HG02678 (cell line): ENCODE measurements around the gene ASIC3.
A peak's percentile ranks its signal among the peaks of the same experiment; 100 is the strongest.

Experiments
- ATAC-seq: cut with Tn5 transposase; IDR thresholded peaks from one replicate; pipeline ENCODE4 v1.9.1; 2021; ENCODE audit warnings: mild to moderate bottlenecking, moderate library complexity; ENCODE audit not compliant: unreplicated experiment

The ASIC3 gene

DNA sequence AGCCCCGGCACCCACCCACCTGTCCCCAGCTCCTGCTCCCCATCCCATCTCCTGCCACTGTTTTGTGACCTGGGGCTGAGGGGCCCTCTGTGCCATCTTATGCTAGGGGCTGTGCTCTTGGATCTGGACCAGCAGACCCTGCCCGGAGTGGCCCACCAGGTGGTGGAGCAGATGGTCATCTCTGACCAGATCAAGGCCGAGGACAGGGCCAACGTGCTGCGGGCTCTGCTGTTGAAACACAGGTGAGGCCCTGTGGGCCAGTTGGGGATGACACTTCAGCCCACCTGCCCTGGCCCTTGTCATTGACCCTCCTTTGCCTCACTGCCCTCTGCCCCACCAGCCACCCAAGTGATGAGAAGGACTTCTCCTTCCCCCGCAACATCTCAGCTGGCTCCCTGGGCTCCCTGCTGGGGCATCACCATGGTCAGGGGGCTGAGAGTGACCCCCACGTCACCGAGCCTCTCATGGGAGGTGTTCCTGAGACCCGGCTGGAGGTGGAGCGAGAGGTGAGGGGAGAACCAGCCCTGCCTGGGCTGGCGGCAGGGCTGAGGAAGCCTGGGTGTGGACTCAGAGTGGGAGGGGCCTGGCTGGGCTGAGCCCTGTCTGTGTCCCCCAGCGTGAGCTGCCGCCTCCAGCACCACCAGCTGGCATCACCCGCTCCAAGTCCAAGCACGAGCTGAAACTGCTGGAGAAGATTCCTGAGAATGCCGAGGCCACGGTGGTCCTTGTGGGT is 21.7 kb downstream of the ASIC3 start:
- no peak for ATAC-seq

DNA sequence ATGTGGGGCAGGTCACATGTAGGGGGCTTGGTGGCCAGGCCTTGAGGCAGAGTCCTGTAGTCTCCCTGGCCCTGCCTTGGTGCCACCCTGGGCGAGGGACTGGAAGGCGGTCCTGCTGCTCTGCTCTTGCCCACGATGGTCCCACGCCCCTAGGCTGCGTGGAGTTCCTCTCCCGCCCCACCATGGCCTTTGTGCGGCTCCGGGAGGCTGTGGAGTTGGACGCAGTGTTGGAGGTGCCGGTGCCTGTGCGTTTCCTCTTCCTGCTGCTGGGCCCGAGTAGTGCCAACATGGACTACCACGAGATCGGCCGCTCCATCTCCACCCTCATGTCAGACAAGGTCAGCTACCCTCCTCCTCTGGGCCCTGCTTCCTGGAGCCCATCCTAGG is 22.2 kb downstream of the ASIC3 start:
- ATAC-seq: no peak

DNA sequence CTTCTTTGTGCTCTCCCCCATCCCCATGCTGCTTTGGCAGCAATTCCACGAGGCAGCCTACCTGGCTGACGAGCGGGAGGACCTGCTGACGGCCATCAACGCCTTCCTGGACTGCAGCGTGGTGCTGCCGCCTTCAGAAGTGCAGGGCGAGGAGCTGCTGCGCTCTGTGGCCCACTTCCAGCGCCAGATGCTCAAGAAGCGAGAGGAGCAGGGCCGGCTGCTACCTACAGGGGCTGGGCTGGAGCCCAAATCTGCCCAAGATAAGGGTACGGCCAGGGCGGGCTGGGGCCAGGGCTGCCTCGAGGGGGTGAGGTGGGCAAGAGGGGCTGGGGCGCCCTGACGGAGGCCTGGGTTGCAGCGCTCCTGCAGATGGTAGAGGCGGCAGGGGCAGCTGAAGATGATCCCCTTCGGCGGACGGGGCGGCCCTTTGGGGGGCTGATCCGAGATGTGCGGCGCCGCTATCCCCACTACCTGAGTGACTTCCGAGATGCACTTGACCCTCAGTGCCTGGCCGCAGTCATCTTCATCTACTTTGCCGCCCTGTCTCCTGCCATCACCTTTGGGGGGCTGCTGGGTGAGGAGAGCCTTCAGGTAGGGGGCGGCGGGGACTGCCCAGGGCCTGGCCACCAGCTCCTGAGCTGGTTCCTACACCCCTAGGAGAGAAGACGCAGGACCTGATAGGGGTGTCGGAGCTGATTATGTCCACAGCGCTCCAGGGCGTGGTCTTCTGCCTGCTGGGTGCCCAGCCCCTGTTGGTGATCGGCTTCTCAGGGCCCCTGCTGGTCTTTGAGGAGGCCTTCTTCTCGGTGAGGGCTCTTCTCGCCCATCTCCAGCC is 22.9 kb downstream of the ASIC3 start:
- ATAC-seq: no peak

DNA sequence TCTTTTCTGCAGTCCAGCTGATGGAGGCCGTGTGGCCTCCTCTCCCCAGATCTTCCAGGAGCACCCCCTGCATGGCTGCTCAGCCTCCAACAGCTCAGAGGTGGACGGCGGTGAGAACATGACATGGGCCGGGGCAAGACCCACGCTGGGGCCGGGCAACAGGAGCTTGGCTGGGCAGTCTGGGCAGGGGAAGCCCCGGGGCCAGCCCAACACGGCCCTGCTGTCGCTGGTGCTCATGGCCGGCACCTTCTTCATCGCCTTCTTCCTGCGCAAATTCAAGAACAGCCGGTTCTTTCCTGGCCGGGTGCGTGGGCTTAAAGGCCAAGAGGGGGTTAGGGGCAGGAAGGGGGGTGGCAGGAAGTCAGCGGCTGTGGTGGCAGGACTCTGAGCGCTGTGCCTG is 25.7 kb downstream of the ASIC3 start:
- ATAC-seq: no peak

DNA sequence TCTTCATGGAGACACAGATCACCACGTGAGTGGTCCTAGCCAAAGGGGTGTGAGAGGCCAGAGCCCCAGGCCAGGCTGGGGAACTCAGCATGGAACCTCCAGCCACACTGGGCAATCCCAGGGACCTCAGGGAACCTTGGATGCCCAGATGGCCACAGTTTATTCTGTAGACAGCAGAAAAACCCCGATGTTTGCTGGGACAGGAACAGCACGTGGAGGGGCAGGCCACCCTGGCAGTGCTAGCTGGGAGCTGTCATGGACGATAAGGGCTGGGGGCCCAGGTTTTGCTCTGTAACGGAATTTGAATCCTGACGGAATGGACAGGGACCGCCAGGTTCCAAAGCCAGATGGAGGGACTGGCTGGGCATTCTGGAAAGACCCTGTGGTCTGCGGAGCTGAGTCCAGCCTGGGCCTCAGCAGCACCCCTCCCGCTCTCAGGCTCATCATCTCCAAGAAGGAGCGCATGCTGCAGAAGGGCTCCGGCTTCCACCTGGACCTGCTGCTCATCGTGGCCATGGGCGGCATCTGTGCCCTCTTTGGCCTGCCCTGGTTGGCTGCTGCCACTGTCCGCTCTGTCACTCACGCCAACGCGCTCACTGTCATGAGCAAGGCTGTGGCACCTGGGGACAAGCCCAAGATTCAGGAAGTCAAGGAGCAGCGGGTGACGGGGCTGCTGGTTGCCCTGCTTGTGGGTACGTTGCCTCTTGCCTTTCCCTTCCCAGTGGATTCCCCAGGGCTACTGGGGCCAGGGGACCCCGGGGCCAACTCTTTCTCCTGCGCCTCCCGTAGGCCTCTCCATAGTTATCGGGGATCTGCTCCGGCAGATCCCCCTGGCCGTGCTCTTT is 26.7 kb downstream of the ASIC3 start:
- no peak for ATAC-seq

DNA sequence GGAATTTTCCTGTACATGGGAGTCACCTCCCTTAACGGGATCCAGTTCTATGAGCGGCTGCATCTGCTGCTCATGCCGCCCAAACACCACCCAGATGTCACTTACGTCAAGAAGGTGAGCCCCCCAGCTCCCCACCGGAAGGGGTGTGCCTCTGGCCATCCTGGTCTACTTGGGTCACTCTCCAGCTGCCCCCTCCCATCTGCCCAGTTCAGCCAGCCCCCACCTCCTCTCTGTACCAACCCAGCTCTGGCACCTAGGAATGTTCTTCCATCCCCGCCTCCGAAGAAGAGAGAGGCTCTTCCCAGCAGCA is 27.3 kb downstream of the ASIC3 start:
- no peak for ATAC-seq

DNA sequence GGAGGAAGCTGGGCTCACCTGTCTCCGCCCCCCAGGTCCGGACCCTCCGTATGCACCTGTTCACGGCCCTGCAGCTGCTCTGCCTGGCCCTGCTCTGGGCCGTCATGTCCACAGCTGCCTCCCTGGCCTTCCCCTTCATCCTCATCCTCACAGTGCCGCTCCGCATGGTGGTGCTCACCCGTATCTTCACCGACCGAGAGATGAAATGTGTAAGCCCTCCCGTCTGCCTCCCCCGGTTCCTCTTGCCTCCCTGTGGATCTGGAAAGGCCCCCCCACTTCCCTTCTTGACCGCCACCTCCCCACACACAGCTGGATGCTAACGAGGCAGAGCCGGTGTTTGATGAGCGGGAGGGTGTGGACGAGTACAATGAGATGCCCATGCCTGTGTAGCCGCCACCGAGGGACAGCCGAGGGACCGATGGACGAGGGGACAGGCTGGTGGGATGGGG is 27.7 kb downstream of the ASIC3 start:
- no peak for ATAC-seq

DNA sequence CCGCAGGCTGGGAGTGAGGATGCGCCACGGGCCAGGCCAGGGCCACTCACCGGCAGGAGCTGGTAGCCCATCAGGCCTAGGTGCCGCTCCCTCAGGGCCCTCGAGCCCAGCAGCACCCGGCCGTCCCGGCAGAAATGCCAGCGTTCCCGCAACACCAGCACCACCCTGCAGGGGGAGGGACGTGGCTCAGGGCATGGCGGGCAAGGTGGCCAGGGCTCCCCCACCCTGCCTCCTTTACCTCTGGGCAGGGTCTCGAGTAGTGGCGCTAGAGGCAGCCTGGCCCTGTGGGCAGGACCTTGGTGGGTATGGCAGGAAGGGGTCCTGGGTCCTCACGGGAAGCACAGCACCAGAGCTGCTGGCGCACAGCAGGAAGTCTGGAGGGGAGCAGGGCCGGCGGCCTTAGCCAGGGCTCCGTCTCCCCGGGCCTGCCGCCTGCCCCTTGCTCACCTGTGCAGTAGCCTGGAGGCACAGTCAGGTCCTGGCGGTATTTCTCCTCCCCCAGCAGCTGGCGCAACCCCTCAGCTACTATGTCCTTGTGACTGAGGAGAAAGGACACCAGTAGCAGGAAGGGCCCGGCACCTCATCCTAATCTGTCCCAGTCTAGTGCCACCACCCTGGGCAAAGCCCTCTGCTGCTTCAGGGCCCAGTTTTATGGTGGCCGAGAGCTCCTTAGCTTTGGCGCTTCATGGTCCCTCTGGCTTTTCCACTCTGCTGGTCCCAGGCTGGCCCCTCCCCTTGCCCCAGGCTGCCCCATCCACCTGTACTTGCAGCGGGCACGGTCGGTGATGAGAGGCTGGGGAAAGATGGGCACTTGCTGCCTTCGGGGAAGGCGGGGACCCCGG is 28.8 kb downstream of the ASIC3 start:
- no peak for ATAC-seq

DNA sequence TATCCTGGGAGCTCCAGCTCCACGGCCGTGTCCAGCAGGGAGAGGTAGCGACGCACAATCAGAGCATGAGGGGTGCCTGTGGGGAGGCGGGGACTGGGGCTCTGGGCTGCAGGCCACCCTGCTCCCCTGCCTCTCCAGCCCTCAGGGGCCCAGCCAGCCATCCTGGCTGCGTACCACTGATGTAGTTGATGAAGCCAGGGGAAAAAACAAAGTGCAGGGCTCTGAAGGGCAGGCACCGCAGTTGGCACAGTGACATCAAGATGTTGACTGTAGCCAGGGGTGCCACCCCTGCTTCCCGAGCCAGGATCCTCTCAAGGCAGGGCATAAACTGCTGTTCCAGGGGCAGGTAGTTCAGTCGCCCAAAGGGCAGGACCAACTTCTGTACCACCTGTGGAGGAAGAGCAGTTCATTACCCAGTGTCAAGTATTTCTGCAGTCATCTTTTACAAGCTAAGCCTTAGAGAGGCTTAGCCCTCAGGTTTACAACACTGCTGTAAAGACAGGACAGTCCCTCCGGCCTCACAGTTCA is 29.4 kb downstream of the ASIC3 start:
- no peak for ATAC-seq

DNA sequence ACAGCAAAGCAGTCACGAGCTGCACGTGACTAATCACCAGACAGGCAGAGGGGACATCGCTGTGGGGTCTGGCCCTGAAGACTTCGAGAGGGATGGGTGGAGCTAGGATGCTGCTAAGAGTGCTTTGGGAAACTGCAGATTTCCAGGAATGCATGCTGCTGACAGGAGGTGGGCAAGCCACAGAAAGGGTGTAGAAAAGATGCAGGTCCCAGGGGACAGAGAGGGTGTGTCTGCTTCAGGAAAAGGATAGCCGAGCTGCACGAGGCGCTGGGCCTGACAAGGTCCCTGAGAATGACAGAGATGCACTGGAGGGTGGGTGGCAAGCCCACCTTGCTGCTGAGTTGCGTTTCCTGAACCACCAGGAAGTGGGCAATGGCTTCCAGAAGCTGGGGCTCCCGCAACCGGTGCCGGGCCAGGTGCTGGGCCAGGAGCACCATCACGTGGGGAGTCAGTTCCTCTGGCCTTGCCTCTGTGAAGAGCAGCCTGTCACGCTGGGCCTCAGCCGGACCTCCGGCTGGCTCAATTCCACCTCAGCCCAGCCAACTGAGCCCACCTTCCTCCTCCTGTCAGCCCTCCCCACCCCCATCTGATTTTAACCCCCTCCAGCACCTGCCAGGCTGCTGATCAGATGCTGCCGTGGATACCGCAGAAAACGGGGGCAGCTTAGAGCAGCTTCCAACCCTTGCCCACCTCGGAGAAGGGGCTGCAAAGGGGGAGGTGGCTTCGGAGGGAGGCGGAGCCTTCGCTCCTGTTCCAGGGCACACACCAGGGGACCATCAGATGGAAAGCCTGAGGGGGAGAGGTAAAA is 30.1 kb downstream of the ASIC3 start:
- ATAC-seq: no peak

DNA sequence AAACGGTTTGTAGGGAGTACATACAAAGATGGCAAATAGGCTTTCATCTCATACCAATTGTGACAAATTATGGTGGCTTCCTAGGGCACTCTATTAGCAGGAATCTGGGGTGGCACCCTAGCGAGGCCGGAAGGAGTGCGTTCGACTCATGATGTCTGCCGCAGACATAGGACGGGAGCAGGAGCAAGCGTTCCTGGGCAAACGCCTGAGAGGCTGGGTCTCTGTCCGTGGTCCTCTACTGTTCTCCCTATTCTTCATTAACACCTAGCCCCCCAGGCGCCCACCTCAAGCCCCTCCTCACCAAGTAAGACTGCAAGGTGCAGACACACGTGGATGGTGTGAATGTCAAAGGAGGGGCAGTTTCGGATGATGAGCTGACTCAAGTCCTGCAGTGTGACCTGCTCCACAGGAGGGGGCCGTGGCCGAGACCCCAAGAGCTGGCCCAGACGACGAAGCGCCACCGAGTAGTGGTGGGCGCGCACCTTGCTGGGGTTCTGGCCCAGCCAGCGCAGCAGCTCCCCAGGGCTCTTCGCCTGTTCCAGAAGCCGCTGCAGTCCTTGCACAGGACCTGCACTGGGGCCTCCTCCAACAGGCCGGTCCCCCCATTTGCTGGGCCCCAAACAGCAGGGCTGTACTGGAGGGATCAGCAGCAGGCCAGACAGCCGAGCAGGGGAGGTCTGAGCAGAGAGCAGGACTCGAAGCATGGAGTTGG is 31.0 kb downstream of the ASIC3 start:
- no peak for ATAC-seq

DNA sequence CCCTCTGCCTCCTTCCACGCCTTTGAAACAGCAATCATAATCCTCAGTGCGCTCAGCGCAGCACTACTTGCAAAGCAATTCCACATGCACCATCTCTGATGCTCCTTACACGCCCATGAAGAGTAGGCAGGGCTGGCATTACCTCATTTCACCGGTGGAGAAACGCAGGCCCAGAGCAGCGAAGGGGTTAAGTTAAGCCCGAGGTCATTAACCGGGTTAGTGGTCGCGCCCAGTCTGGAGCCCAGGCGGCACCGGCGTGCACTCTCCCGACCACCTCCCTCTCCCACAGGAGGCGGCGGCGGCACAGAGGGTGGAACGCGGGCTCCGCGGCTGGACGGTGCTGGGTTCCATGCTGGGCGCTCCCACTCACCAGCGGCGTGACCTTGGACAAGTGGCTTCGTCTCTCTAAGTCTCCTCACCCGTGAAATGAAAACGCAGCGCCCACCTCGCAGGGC is 31.8 kb downstream of the ASIC3 start:
- ATAC-seq: peak; percentile 0

DNA sequence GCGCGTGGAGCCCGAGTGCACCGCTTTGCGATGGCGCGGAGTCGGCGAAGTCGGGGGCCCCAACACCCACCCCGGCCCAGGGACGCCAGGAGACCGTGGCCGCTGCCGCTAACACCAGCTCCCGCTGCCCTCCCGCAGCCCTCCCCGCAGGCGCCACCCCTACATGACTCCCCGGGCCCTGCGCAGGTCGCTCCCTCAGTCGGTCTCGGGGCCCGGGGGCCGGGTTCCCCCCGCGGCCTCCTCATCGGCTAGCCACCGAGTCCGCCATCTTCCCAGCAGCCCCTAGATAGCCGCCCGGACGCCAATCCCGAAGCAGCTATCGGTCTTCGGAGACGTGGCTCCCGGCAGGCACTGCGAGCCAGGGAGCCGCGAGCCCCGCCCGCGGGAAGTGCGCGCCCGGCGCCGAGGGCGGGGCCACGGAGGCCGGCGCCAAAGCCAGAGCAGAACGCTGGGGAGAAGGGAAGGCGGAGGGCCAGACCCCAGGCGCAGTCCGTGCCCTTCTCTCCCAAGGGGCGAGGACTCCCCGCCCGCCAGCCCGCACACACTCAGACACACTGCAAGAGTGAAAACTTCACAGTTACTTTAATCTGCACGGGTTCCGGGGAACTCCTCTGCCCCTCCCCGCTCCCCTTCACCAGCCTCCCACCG is 32.3 kb downstream of the ASIC3 start, which contains the start of gene FASTK:
FASTK (minus strand) TSS at position 288 of the 648 bp plus-strand sequence; CDS start at position 245, 43 bp downstream.
- ATAC-seq: peak; percentile 74

DNA sequence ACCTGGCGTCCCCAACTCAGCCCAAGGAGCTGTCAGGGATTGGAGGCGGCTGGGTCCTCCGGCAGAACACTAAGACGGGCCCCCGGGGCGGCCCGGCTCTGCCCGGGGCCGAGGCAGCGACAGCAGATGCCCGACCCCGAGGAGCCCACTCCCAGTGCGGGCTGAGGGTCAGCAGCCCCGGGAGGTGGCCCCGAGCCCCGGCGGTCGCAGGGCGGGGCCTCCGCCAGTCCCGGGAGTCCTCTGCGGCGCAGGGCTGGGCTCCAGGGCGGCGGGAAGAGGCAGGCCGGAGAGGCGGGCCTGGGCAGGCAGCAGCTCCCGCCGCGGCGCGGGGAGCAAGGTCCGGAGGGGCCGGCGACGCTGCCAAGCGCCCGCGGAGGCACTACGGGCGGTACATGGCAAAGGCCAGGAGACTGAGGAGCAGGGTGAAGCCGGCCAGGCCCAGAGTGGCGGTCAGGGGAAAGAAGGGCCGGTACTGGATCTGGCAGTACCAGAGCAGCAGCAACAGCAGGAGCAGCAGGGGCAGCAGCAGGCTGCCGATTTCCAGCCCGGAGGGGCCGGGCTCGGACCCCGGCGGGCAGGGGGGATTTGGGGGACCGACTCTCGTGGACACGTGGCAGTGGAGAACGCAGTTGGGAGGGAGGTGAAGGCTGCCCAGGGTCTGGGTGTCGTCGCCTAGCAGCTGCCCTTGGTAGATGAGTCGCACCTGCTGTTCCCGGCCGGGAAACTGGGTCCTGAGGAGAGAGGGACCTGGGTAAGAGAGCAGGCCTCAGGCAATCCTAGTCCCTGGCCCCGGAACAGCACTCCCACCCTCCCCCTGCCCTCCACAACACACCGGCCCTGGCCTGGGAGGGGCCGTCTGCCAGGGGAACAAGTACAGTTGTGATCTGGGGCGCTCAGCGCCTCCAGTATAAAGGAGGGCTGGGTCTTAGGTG is 33.1 kb downstream of the ASIC3 start:
- ATAC-seq: no peak

DNA sequence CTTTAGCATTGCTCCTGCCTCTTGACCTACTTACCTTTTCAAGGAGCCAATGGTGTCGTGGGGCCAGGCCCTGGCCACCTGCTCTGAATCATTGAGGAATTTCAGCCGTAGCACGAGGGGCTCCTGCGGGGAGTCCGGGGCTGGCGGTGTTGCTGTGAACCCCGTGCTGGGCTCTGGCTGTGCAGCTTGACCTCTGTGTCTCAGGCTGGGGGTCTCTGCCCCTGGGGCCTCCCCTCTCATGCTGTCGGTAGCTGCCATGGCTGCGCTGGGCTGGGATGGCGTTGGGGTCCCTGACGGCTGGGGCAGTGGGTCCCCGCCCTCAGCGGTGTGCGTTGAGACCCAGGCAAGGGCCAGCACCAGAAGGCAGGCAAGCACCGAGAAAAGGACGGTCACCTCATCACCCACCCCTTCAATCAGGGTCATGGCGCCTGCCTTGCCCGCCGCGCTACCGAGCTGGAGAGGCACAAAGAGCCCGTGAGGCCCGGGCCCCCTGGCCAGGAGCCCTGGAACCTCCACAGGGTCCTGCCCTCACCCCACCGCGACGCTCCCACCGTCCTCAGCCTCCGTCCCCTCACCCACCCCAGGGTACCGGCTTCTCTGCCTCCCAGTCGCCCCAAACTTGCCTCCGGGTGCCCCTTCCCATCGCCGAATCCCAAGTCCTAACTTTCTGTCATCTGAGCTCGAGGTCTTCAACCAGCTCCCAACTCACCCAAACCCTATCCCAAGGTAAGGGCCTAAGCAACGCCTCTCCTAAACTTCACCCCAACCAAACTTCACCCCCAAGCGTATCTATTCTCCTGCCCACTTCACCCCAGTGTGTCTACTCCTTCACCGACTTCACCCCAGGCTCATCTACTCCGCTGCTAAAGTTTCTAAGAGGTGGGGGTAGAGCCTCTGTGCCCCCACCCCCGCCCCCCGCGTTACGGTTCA is 34.1 kb downstream of the ASIC3 start:
- ATAC-seq: no peak
